GM06990 (cell line): ENCODE results near the gene EHD4.

Experiments used
- DNase-seq: peaks from one replicate; pipeline ENCODE4 v3.0.0-alpha.2; 2011; ENCODE audit not compliant: insufficient read length; ENCODE audit errors: extremely low read depth
- H3K27me3 ChIP-seq: replicated peaks from 2 replicates; pipeline ENCODE4 v1.6.0; 2011; ENCODE audit warnings: low read length; ENCODE audit not compliant: control insufficient read depth, insufficient read depth
- H3K36me3 ChIP-seq: 2 replicates; pipeline ENCODE4 v1.5.1; 2011; ENCODE audit warnings: low read length; ENCODE audit not compliant: control insufficient read depth, insufficient read depth
- H3K4me3 ChIP-seq: replicated peaks from 2 replicates; pipeline ENCODE4 v1.5.1; 2011; ENCODE audit warnings: low read depth, mild to moderate bottlenecking, control low read depth, low read length
- TF ChIP-seq, protein P1 (sequence below): IDR thresholded peaks from 2 replicates; pipeline ENCODE4 v1.5.1; 2011; ENCODE audit warnings: low read length, control low read depth, mild to moderate bottlenecking, inconsistent platforms; ENCODE audit not compliant: insufficient read depth, poor library complexity, severe bottlenecking

Gene EHD4

DNA sequence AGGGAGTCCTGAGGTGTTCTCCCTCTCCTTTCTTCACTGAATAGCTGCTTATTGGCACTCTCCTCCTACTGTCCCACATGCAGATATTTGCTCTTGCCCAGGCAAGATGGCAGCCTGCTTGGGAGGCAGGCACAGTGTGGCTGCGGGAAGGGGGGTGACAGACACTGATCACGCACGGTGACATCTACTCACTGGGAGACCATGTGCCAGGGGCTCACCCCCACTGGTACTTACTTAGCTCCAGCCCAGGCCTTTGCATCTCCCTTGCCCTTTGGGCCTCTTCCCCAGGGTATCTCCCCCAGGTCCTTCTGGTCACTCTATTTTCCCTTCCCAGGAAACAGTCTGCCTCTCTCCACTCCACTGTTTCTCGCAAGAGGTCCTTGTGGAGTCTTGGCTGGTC is 42.0 kb upstream of the EHD4 start:
- H3K36me3 ChIP-seq = no peaks in the 10 kb centered on the region
- TF ChIP-seq, protein P1, sequence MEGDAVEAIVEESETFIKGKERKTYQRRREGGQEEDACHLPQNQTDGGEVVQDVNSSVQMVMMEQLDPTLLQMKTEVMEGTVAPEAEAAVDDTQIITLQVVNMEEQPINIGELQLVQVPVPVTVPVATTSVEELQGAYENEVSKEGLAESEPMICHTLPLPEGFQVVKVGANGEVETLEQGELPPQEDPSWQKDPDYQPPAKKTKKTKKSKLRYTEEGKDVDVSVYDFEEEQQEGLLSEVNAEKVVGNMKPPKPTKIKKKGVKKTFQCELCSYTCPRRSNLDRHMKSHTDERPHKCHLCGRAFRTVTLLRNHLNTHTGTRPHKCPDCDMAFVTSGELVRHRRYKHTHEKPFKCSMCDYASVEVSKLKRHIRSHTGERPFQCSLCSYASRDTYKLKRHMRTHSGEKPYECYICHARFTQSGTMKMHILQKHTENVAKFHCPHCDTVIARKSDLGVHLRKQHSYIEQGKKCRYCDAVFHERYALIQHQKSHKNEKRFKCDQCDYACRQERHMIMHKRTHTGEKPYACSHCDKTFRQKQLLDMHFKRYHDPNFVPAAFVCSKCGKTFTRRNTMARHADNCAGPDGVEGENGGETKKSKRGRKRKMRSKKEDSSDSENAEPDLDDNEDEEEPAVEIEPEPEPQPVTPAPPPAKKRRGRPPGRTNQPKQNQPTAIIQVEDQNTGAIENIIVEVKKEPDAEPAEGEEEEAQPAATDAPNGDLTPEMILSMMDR = no peak
- no peaks in the 10 kb centered on the region; the same call in none of the 2 replicates for H3K27me3 ChIP-seq
- no peak for DNase-seq
- H3K4me3 ChIP-seq = no peak overlapping the region

GRCh38 chr15:42012928-42013482 is 40.6 kb upstream of the EHD4 start:
- DNase-seq = no peak
- H3K36me3 ChIP-seq = no peaks in the 10 kb centered on the region
- no peak overlapping the region for H3K4me3 ChIP-seq
- TF ChIP-seq, protein P1 = no peak
- no peaks in the 10 kb centered on the region for H3K27me3 ChIP-seq

- Histone ChIP-seq H3K27me3 (no peaks in the 10 kb centered on the region), H3K36me3 (no peaks in the 10 kb centered on the region), H3K4me3 (no peak overlapping the region)
- no peak for DNase-seq
- TF ChIP-seq, protein P1 = no peak
Observed at GRCh38 chr15:42012241-42012640, 39.9 kb upstream of the EHD4 start.

- TF ChIP-seq, protein P1 = no peak
- peak; percentile 27 for DNase-seq
- Histone ChIP-seq H3K36me3 (no peaks in the 10 kb centered on the region), H3K27me3 (no peaks in the 10 kb centered on the region), H3K4me3 (no peak overlapping the region)
Observed at GRCh38 chr15:42011074-42011473, 38.7 kb upstream of the EHD4 start.

- Histone ChIP-seq H3K27me3 (no peaks in the 10 kb centered on the region), H3K36me3 (no peaks in the 10 kb centered on the region), H3K4me3 (no peak overlapping the region)
- TF ChIP-seq, protein P1 = no peak
- no peak for DNase-seq
Observed at GRCh38 chr15:42010434-42010833, 38.1 kb upstream of the EHD4 start.

DNA sequence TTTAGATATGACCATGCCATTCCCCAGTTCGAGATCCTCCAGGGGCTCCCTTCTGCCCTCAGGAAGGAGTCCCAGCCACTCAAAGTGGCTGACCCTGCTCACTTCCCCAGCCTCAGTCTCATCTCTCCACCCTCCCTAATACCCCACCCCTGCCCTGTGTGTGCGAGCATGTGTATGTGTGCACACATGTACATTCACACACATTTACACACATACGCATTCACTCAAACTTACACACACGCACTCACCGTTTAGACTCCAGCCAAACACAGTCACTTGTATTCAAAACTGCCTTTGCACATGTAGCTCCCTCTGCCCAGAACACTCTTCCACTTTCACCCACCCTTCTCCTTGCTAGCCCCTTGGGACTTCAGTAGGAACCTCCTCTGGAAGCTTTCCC is 37.1 kb upstream of the EHD4 start:
- TF ChIP-seq, protein P1 = no peak
- H3K36me3 ChIP-seq = no peaks in the 10 kb centered on the region
- no peak for DNase-seq
- H3K27me3 ChIP-seq = no peaks in the 10 kb centered on the region
- no peak overlapping the region for H3K4me3 ChIP-seq
